Mucosa of stomach (tissue), 1 donor: ENCODE data around the gene KCTD21.
"Not testable (repeated sequence)": the region's sequence is repeated elsewhere in the genome, so short reads cannot be mapped to it uniquely, and the experiment has no call there.

Experiments used
- H3K27me3 ChIP-seq: one replicate; pipeline ENCODE4 v1.7.0; 2013; ENCODE audit warnings: mild to moderate bottlenecking, low read length; ENCODE audit not compliant: control insufficient read depth, insufficient read depth
- H3K36me3 ChIP-seq: one replicate; pipeline ENCODE4 v1.7.0; 2013; ENCODE audit warnings: low read length; ENCODE audit not compliant: control insufficient read depth, insufficient read depth
- H3K4me1 ChIP-seq: one replicate; pipeline ENCODE4 v1.7.0; 2013; ENCODE audit warnings: mild to moderate bottlenecking, low read length; ENCODE audit not compliant: control insufficient read depth, insufficient read depth
- H3K4me3 ChIP-seq: one replicate; pipeline ENCODE4 v1.7.0; 2013; ENCODE audit warnings: low read length
- H3K9ac ChIP-seq: one replicate; pipeline ENCODE4 v1.7.0; 2013; ENCODE audit warnings: mild to moderate bottlenecking, low read length, moderate library complexity
- H3K9me3 ChIP-seq: one replicate; pipeline ENCODE4 v1.7.0; 2013; ENCODE audit warnings: mild to moderate bottlenecking, low read length, moderate library complexity; ENCODE audit not compliant: control insufficient read depth
- donor health status: Pancreatic carcinoma.

The KCTD21 gene

GRCh38 chr11:78177216-78177615 lies 11.2 kb downstream of the KCTD21 start:
- Histone ChIP-seq H3K4me3 (no peak overlapping the region), H3K4me1 (no peaks in the 10 kb centered on the region), H3K9me3 (no peaks in the 10 kb centered on the region), H3K9ac (no peak overlapping the region), H3K27me3 (no peaks in the 10 kb centered on the region), H3K36me3 (peaks cover 7% of the 10 kb centered on the region)

- H3K9me3 ChIP-seq: no peaks in the 10 kb centered on the region
- no peak overlapping the region for H3K9ac ChIP-seq
- H3K4me3 ChIP-seq: no peak overlapping the region
- H3K27me3 ChIP-seq: no peaks in the 10 kb centered on the region
- no peaks in the 10 kb centered on the region for H3K4me1 ChIP-seq
- peaks cover 7% of the 10 kb centered on the region for H3K36me3 ChIP-seq
These were observed 11.8 kb downstream of the KCTD21 start for GRCh38 chr11:78176605-78177141.

- H3K27me3 ChIP-seq, H3K9ac ChIP-seq, H3K4me1 ChIP-seq, H3K9me3 ChIP-seq, H3K36me3 ChIP-seq, H3K4me3 ChIP-seq: not testable (repeated sequence)
These were observed 12.6 kb downstream of the KCTD21 start for GRCh38 chr11:78175862-78176261.

DNA sequence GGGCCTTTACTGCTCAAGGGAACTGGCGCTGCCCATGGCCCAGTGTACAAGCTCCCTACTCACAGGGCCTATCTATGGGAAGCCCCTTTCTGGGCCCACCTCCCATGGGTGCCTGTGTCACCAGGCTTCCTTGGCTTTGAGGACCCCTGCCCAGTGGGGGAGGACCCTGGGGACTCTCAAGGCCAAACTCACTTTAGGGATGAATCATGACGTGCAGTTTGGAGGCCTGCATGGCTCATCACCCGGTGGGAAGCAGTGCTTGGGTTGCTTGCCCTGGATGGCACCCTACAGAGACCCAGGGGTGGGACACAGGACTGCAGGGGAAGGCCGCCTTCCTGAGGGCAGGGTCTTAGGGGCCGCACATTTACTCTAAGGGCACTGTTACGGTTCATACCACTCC lies 16.5 kb downstream of the KCTD21 start:
- Histone ChIP-seq H3K36me3 (peaks cover 7% of the 10 kb centered on the region), H3K9me3 (no peaks in the 10 kb centered on the region), H3K27me3 (no peaks in the 10 kb centered on the region), H3K4me3 (no peak overlapping the region), H3K4me1 (peaks cover 12% of the 10 kb centered on the region), H3K9ac (no peak overlapping the region)

- Histone ChIP-seq H3K9ac (no peak overlapping the region), H3K4me1 (peaks cover 12% of the 10 kb centered on the region), H3K27me3 (no peaks in the 10 kb centered on the region), H3K4me3 (no peak overlapping the region), H3K36me3 (peaks cover 7% of the 10 kb centered on the region), H3K9me3 (no peaks in the 10 kb centered on the region)
These were observed 17.4 kb downstream of the KCTD21 start for GRCh38 chr11:78170874-78171549.

DNA sequence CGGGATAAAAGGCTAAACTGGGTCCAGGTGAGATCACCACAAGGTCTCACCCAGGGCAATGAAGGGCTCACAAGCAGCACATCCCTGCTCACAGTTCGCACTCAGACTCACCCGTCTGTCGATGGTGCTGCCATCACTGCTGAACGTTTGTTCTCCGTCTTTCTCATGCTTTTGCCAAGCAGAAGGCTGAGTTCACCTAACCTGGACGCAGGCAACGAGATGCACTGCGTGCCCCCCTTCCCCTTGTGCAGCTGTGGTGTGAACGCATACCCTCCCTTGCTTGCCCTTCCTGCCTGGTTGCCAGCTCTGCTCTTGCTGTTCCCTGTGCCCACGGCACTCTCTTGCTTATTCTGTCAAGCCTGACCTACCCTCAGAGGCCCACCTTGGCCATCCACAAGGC lies 18.0 kb downstream of the KCTD21 start:
- H3K9me3 ChIP-seq: no peaks in the 10 kb centered on the region
- H3K27me3 ChIP-seq: no peaks in the 10 kb centered on the region
- H3K36me3 ChIP-seq: peaks cover 7% of the 10 kb centered on the region
- peaks cover 12% of the 10 kb centered on the region for H3K4me1 ChIP-seq
- no peak overlapping the region for H3K4me3 ChIP-seq
- H3K9ac ChIP-seq: no peak overlapping the region

- peaks cover 12% of the 10 kb centered on the region for H3K4me1 ChIP-seq
- no peaks in the 10 kb centered on the region for H3K27me3 ChIP-seq
- H3K4me3 ChIP-seq: no peak overlapping the region
- peaks cover 7% of the 10 kb centered on the region for H3K36me3 ChIP-seq
- no peak overlapping the region for H3K9ac ChIP-seq
- H3K9me3 ChIP-seq: no peaks in the 10 kb centered on the region
These were observed 19.6 kb downstream of the KCTD21 start for GRCh38 chr11:78168539-78169477.

DNA sequence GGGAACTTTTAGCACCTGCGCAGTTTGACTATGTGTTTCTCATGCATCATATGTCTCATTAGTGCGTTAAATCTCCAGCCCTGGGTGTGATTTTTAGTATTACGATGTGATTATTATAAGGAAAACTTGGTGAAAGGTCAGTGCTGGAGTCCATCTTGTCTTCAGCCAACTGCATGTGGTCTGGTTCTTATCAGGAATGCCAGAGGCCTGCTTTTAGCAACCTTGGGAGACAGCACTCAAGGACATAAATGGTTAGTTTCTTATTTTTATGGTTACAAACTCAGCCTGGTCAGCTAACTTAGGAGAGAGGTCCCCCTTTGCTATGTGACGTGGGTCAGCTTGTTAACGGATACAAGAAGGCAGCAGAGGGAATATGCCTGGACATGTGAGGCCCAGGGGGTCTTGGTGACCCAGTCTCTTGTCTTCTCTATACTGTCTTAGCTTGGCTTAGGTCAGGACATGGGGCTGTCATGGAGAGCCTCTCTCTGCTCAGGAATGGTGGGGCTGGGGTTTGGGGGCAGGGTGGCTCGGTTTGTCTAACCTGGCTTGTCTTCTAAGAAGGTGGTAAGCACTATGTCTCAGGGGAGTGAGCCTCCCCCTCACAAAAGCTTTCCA lies 21.5 kb downstream of the KCTD21 start:
- H3K4me1 ChIP-seq: peaks cover 12% of the 10 kb centered on the region
- H3K27me3 ChIP-seq: no peaks in the 10 kb centered on the region
- no peak overlapping the region for H3K9ac ChIP-seq
- H3K36me3 ChIP-seq: no peaks in the 10 kb centered on the region
- H3K4me3 ChIP-seq: no peak overlapping the region
- no peaks in the 10 kb centered on the region for H3K9me3 ChIP-seq

- H3K4me3 ChIP-seq: no peak overlapping the region
- H3K9ac ChIP-seq: no peak overlapping the region
- H3K4me1 ChIP-seq: peaks cover 12% of the 10 kb centered on the region
- no peaks in the 10 kb centered on the region for H3K9me3 ChIP-seq
- no peaks in the 10 kb centered on the region for H3K36me3 ChIP-seq
- H3K27me3 ChIP-seq: no peaks in the 10 kb centered on the region
These were observed 24.0 kb downstream of the KCTD21 start for GRCh38 chr11:78164471-78164870.

GRCh38 chr11:78163828-78164227 lies 24.6 kb downstream of the KCTD21 start:
- Histone ChIP-seq H3K36me3 (no peaks in the 10 kb centered on the region), H3K4me1 (peaks cover 8% of the 10 kb centered on the region), H3K4me3 (no peak overlapping the region), H3K27me3 (no peaks in the 10 kb centered on the region), H3K9ac (no peak overlapping the region), H3K9me3 (no peaks in the 10 kb centered on the region)

DNA sequence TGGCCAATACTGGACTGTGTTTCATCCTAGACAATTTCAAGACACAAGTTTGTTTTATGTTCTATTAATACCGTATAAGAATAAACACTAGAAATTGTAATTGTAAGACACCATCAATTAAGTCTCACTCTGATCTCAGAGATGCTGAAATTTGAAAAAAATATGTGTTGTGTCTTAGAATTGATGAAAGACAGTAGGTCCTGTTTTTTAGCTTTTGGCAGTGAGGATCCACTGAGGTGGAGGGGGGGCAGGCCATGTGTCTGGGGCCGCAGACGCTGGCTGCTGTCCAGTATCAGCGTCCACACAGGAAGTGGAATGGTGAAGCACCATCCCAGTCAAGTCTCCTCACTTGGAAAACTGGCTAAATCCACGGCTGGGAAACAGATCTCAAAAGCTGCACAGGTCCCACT lies 26.5 kb downstream of the KCTD21 start:
- H3K9me3 ChIP-seq: no peaks in the 10 kb centered on the region
- H3K4me1 ChIP-seq: no peaks in the 10 kb centered on the region
- H3K9ac ChIP-seq: no peak overlapping the region
- no peaks in the 10 kb centered on the region for H3K27me3 ChIP-seq
- no peaks in the 10 kb centered on the region for H3K36me3 ChIP-seq
- no peak overlapping the region for H3K4me3 ChIP-seq

GRCh38 chr11:78161346-78161745 lies 27.1 kb downstream of the KCTD21 start:
- Histone ChIP-seq H3K9ac (no peak overlapping the region), H3K9me3 (no peaks in the 10 kb centered on the region), H3K27me3 (no peaks in the 10 kb centered on the region), H3K4me1 (peaks cover 5% of the 10 kb centered on the region), H3K36me3 (no peaks in the 10 kb centered on the region), H3K4me3 (no peak overlapping the region)
